Measurements from ENCODE around the gene DHRS12. TPM values are rescaled to one million over a fixed set of nuclear protein-coding genes. Genes with fewer than 3 reads are reported as not detected.

The DHRS12 gene
- total RNA-seq, 1 experiment from 2014 or later: 8.8 TPM

DNA sequence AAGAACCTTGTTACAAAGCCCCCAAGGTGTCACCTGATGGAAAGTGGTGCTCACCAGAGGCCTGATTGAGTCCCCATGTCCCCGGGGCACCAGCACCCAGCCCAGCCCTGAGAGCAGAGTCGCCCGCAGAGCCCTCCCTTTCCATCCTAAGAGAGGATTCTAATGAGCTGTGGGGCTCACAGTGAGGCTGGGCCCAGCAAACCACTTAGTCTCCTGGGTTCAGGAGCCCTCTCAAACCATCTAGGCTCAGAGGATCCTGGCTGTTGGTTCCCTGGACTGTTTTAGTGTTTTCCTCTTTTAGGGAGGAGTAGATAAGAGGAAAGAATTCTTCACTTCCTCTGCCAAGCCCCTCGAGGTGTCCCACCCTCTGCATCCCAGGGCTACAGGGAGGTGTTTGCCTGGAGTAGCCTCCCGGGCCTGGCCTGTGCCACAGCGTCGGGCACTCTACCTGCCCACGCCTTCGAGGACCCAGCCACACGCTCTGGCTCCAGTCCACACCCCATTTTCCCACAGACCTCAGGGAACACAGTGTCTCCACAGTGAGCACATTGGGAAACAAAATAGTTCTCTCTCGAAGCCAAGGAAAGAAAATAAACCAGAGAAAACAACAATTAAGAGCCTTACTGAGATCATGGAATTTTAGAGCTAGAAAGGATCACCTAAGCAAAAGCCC, 34.4 kb downstream of the DHRS12 start:
- H4K91ac ChIP-seq (ENCODE audit: insufficient read length, low read depth, low read length): no peak overlapping the region
- H3K27me3 Mint-ChIP-seq (ENCODE audit: low read depth): no peaks in the 10 kb centered on the region; the same call in 1 of the 2 replicates
- H3K27me3 ChIP-seq (ENCODE audit: insufficient read depth, low read length): no peaks in the 10 kb centered on the region
- no peak overlapping the region for H3K4ac ChIP-seq (ENCODE audit: low read depth, low read length)
- no peak overlapping the region for H2BK5ac ChIP-seq (ENCODE audit: insufficient read length, low read length)
- H2AFZ ChIP-seq (ENCODE audit: low read length): no peak overlapping the region
- H3K14ac ChIP-seq (ENCODE audit: insufficient read depth, low read length): no peak overlapping the region
- no peak overlapping the region for H3K23ac ChIP-seq (ENCODE audit: insufficient read length, low read depth, low read length)
- TF ChIP-seq, protein P1, sequence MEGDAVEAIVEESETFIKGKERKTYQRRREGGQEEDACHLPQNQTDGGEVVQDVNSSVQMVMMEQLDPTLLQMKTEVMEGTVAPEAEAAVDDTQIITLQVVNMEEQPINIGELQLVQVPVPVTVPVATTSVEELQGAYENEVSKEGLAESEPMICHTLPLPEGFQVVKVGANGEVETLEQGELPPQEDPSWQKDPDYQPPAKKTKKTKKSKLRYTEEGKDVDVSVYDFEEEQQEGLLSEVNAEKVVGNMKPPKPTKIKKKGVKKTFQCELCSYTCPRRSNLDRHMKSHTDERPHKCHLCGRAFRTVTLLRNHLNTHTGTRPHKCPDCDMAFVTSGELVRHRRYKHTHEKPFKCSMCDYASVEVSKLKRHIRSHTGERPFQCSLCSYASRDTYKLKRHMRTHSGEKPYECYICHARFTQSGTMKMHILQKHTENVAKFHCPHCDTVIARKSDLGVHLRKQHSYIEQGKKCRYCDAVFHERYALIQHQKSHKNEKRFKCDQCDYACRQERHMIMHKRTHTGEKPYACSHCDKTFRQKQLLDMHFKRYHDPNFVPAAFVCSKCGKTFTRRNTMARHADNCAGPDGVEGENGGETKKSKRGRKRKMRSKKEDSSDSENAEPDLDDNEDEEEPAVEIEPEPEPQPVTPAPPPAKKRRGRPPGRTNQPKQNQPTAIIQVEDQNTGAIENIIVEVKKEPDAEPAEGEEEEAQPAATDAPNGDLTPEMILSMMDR (conservative IDR thresholded peaks at IDR 0.05): no peak
- peak overlapping the region in 1 of 3 experiments; percentile 81; a peak in 1 of 7 replicates for H3K27ac Mint-ChIP-seq
- H4K20me1 ChIP-seq (ENCODE audit: control insufficient read depth, insufficient read depth, insufficient read length): no peaks in the 10 kb centered on the region
- no peak overlapping the region for H2BK20ac ChIP-seq (ENCODE audit: low read depth, low read length, poor library complexity, severe bottlenecking)
- H3K23me2 ChIP-seq (ENCODE audit: insufficient read length, low read depth, low read length, poor library complexity, severe bottlenecking): no peaks in the 10 kb centered on the region
- H3K9me3 ChIP-seq (ENCODE audit: control insufficient read depth, low read depth, low read length): no peaks in the 10 kb centered on the region
- H2BK120ac ChIP-seq (ENCODE audit: low read depth, low read length, poor library complexity, severe bottlenecking): no peak overlapping the region
- no peak overlapping the region for H4K5ac ChIP-seq (ENCODE audit: insufficient read length, low read depth, low read length)
- 0 out of 2 replicates have a peak, but pooled peaks cover 3% of the 10 kb centered on the region for H3K4me1 ChIP-seq (ENCODE audit: insufficient read depth, low read length)
- H3K27ac ChIP-seq (ENCODE audit: insufficient read length, low read depth, low read length): no peak overlapping the region
- no peaks in the 10 kb centered on the region for H3K79me1 ChIP-seq (ENCODE audit: insufficient read depth, low read depth, low read length, poor library complexity, severe bottlenecking)
- no peak overlapping the region for H3T11ph ChIP-seq (ENCODE audit: low read length)
- H3K4me1 Mint-ChIP-seq: peaks cover 27% of the 10 kb centered on the region in 2 experiments
- no peaks in the 10 kb centered on the region for H3K9me3 Mint-ChIP-seq
- no peak overlapping the region for H2BK15ac ChIP-seq (ENCODE audit: low read depth, low read length)
- WGBS (ENCODE audit: extremely low coverage, insufficient read length, low lambda C conversion rate): no CpG with 5 or more reads among the region's 11 CpGs
- no peak overlapping the region for H2BK12ac ChIP-seq (ENCODE audit: insufficient read length, low read depth, low read length)
- no peak overlapping the region for H3K4me3 Mint-ChIP-seq
- no peak overlapping the region for H3K18ac ChIP-seq (ENCODE audit: insufficient read length, low read depth, low read length)
- no peaks in the 10 kb centered on the region for H3K79me2 ChIP-seq (ENCODE audit: insufficient read depth, low read length)
- no peak overlapping the region for H4K8ac ChIP-seq (replicated peaks; ENCODE audit: insufficient read length, low read depth, low read length)
- no peak overlapping the region for H3K4me2 ChIP-seq (ENCODE audit: insufficient read depth, insufficient read length, low read length)
- no peak for DNase-seq
- H3K9ac ChIP-seq (ENCODE audit: extremely low read depth, insufficient read length, low read length): no peak overlapping the region
- no peak overlapping the region for H3K56ac ChIP-seq (ENCODE audit: insufficient read length, low read depth, low read length)
- H2AK5ac ChIP-seq (ENCODE audit: insufficient read length, low read length): no peak overlapping the region
- peaks cover 0 to 9% (median 4%) of the 10 kb centered on the region in 3 experiments; a peak in 4 of 7 replicates for H3K36me3 Mint-ChIP-seq (ENCODE audit: insufficient read depth in 1 of 3, low read depth in 3 of 3)
